Measurements from ENCODE around the gene FMNL2.
A peak's percentile ranks its signal among the peaks of the same experiment; 100 is the strongest.

FMNL2 gene

DNA sequence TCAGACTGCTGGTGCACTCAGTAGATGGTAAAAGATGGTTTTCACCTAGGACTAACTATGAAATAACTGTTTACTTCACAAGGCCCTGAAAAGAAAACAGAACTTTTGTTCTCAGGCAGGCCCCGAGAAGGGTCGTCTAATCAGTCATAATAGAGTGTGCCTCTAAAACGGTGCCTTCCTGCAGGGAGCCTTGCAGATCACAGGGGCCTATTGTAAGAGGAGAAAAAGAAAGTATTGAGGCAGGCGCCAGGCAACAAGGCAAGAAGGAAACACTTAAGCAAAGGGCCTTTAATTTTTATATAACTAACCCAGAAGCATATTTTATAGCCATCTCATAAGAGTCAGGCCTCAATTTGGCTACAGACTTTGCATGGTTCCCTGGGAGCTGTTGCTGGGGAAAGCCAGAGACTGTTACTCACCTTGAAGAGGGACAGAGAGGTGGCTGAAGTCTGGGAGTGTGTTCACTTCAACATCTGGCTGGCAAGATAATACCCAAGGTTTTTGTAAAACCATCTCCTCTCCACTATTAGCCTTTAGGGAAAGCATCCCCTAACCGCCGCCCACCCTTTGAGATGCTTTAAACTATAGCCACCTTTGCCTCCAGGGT is 265.2 kb downstream of the FMNL2 start:
- H3K4me3 Mint-ChIP-seq: no peak overlapping the region
- H3K4me1 Mint-ChIP-seq (ENCODE audit: low read depth): peaks cover 5% of the 10 kb centered on the region
- no peaks in the 10 kb centered on the region for H3K9me3 Mint-ChIP-seq
- no peaks in the 10 kb centered on the region for H3K27me3 Mint-ChIP-seq
- no peak overlapping the region for H3K27ac Mint-ChIP-seq
- H3K36me3 Mint-ChIP-seq (ENCODE audit: low read depth): no peaks in the 10 kb centered on the region

DNA sequence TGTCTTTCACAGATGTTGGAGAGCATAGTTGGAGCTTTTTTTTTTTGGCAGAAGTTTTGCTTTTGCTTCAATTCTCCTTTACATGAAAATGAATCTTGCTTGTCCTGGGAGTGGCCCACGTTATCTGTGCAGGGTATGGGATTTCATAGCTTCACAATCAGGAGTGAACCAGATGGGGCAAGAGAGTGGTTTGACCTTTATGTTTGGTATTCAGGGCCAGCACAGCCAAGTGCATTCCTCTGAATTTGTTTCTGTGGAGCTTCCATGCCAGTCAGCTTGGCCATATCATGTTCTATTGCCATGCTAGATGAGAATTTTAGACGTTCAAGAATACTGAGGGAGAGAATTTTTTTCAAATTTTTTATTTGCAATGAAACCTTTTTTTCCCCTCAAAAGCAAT is 265.7 kb downstream of the FMNL2 start:
- Mint-ChIP-seq H3K9me3 (no peaks in the 10 kb centered on the region), H3K27ac (no peak overlapping the region), H3K27me3 (no peaks in the 10 kb centered on the region), H3K36me3 (ENCODE audit: low read depth) (no peaks in the 10 kb centered on the region), H3K4me1 (ENCODE audit: low read depth) (peaks cover 5% of the 10 kb centered on the region), H3K4me3 (no peak overlapping the region)

DNA sequence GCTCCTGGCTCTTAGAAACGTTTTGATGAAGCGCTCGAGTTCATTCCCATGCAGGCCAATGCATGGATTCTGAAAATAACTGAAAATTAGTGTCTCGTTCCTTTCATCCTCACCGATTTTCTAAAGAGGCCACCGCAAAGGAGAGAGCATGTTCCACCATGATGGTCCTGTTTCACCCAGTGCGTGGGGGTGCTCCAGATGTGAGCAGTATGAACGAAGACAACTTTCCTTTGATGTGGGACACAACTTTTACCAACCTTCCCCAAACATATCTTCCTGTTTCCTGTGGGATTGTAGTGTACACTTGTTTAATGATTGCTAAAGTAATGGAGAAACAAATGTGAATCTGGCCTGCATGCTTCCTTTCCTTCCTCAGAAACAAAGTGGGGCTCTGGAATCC is 267.8 kb downstream of the FMNL2 start:
- H3K4me3 Mint-ChIP-seq: no peak overlapping the region
- H3K27ac Mint-ChIP-seq: no peak overlapping the region
- no peaks in the 10 kb centered on the region for H3K27me3 Mint-ChIP-seq
- H3K36me3 Mint-ChIP-seq (ENCODE audit: low read depth): no peaks in the 10 kb centered on the region
- peaks cover 5% of the 10 kb centered on the region for H3K4me1 Mint-ChIP-seq (ENCODE audit: low read depth)
- H3K9me3 Mint-ChIP-seq: no peaks in the 10 kb centered on the region

DNA sequence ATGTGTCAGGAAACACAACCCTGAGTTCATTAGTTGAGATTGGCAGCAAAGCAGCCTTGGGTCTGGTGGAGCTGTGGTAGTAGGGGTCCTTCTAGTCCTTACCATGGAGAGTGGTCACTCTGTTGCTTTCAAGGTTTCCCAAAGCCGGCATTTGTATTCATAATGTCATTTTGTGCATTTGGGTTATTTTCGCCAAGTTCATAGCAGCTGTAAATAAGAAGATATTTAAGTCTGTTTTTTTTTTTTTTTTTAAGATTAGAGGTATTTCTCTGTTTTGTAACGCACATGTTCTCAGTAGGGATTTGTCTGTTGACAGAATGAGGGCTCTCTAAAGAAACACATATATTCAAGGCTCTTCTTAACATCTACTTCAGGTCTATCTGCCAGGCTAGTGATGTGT is 268.2 kb downstream of the FMNL2 start:
- Mint-ChIP-seq H3K4me3 (no peak overlapping the region), H3K4me1 (ENCODE audit: low read depth) (peaks cover 5% of the 10 kb centered on the region), H3K27me3 (no peaks in the 10 kb centered on the region), H3K36me3 (ENCODE audit: low read depth) (no peaks in the 10 kb centered on the region), H3K9me3 (no peaks in the 10 kb centered on the region), H3K27ac (no peak overlapping the region)

DNA sequence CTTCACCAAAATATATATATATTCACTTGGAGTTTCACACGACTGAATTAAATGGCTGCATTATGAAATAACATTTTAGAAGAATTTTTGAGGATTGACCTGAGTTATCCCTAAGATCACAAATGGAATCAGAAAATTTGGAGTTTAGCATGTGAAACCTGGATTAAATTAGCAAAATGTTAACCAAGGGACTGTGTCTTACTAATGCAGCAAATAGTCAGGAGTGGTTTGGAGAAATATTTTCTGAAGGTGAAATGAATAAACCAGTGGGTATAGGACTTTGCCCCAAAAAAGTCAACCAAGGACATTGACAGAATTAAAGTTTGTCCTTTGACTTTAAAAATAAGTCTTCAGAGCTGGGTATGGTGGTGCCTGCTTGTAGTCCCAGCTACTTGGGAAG is 271.1 kb downstream of the FMNL2 start:
- no peak overlapping the region for H3K27ac Mint-ChIP-seq
- no peaks in the 10 kb centered on the region for H3K36me3 Mint-ChIP-seq (ENCODE audit: low read depth)
- H3K4me1 Mint-ChIP-seq (ENCODE audit: low read depth): peaks cover 5% of the 10 kb centered on the region
- no peaks in the 10 kb centered on the region for H3K27me3 Mint-ChIP-seq
- H3K9me3 Mint-ChIP-seq: no peaks in the 10 kb centered on the region
- H3K4me3 Mint-ChIP-seq: no peak overlapping the region

- H3K4me3 Mint-ChIP-seq: no peak overlapping the region
- no peak overlapping the region for H3K27ac Mint-ChIP-seq
- H3K36me3 Mint-ChIP-seq (ENCODE audit: low read depth): no peaks in the 10 kb centered on the region
- no peaks in the 10 kb centered on the region for H3K27me3 Mint-ChIP-seq
- peaks cover 11% of the 10 kb centered on the region for H3K4me1 Mint-ChIP-seq (ENCODE audit: low read depth)
- no peaks in the 10 kb centered on the region for H3K9me3 Mint-ChIP-seq
Measured at GRCh38 chr2:152606941-152607340, 272.0 kb downstream of the FMNL2 start.

DNA sequence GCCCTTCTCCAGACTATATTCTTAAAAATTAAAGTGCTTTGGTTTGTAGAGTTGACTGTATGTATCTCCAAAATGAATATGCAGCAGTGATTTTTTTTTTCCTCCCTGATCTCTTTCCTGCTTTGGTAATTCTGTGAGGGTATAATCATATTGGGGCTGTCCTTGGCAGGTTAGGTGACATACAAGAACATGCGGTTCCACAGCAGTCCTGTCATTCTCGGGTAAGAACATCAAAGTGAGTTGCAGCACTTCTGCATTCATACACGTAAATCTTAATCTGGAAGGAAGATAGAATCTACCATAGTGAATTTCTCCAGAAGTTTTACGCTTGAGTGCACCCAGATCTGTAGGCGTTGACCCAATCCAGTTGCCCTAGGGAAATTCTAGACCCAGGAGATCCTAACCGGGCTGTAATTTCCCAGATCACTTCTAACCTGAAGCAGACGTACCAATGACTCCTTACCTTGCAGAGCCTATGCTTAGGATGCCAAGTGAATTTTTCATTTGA is 272.9 kb downstream of the FMNL2 start:
- H3K4me1 Mint-ChIP-seq (ENCODE audit: low read depth): peaks cover 15% of the 10 kb centered on the region
- H3K27me3 Mint-ChIP-seq: no peaks in the 10 kb centered on the region
- no peak overlapping the region for H3K4me3 Mint-ChIP-seq
- no peaks in the 10 kb centered on the region for H3K9me3 Mint-ChIP-seq
- no peak overlapping the region for H3K27ac Mint-ChIP-seq
- H3K36me3 Mint-ChIP-seq (ENCODE audit: low read depth): no peaks in the 10 kb centered on the region

DNA sequence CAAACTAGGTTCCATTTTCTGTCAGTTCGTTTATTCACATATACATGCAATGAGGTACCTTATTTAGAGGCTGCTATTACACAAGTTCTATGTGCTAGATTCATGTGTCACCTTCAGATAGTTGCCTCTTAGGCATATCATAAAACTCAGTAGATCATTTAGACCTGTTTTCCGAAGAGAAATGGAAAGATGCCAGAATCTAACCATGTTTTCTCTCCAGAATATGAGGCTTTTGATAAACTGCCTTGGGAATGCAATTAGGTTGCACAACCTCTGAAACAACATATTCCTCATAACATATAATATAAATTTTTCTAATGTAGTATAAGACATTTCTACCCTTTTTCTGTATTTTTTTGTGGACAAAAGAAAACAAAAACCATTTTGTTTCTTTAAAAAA is 274.2 kb downstream of the FMNL2 start:
- no peaks in the 10 kb centered on the region for H3K36me3 Mint-ChIP-seq (ENCODE audit: low read depth)
- peaks cover 24% of the 10 kb centered on the region for H3K4me1 Mint-ChIP-seq (ENCODE audit: low read depth)
- no peaks in the 10 kb centered on the region for H3K9me3 Mint-ChIP-seq
- no peaks in the 10 kb centered on the region for H3K27me3 Mint-ChIP-seq
- H3K4me3 Mint-ChIP-seq: no peak overlapping the region
- H3K27ac Mint-ChIP-seq: no peak overlapping the region

DNA sequence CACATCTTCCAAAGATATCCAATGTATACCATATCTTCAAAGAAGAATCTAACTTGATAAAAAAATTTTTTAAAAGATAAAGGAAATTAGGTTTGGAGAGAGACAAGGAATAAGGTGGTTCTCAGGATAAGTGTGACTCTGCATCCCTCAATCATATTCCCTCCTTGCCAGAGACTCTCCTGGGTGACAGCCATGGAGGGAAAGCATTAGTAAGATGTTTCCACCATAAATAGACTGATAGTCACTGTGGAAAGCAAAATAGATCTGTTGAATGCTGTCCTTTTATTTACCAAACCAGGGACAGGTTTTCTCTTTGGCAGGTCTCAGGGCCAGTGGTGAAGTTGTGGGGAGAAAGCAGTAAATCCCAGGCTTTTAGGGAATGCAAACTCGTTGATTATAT is 274.7 kb downstream of the FMNL2 start:
- Mint-ChIP-seq H3K27me3 (no peaks in the 10 kb centered on the region), H3K4me1 (ENCODE audit: low read depth) (peaks cover 24% of the 10 kb centered on the region), H3K4me3 (no peak overlapping the region), H3K9me3 (no peaks in the 10 kb centered on the region), H3K27ac (no peak overlapping the region), H3K36me3 (ENCODE audit: low read depth) (no peaks in the 10 kb centered on the region)

DNA sequence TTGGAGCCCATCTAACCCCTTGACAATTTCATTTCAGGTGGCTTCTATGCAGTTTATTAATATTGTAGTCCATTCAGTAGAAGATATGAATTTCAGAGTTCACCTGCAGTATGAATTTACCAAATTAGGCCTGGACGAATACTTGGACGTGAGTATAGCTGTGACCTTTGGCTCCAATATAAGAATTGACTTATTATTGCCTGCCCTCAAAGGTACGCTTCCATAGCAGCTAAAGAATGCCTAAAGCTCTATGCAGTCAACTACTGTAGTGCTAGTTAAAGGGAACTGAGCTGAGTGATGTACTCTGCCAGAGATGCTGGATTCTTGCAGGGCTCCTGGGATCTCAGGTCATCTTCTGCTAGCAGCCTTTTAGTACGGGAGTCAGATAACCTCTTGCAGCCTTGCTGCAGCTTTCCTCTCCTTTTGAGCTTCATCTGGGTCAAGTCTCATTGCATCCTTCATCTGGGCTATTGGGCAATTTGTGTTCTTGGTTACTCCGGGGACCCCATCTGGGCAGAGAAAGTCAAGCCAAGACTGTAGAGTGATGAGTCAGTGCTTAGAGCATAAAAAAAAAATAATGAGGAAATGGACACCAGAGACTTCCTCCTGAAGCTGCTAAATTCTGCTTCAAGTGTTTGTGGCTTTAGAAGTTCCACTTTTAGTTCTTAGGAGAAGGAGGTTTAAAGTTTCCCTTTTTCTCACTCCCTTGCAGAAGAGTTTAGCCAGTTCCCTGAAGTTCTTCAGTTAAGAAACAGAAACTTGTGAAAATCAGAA is 276.7 kb downstream of the FMNL2 start:
- H3K27ac Mint-ChIP-seq: peak overlapping the region; percentile 26
- H3K27me3 Mint-ChIP-seq: no peaks in the 10 kb centered on the region
- H3K4me3 Mint-ChIP-seq: peak overlapping the region; percentile 20
- H3K4me1 Mint-ChIP-seq (ENCODE audit: low read depth): peaks cover 24% of the 10 kb centered on the region
- H3K36me3 Mint-ChIP-seq (ENCODE audit: low read depth): no peaks in the 10 kb centered on the region
- no peaks in the 10 kb centered on the region for H3K9me3 Mint-ChIP-seq

DNA sequence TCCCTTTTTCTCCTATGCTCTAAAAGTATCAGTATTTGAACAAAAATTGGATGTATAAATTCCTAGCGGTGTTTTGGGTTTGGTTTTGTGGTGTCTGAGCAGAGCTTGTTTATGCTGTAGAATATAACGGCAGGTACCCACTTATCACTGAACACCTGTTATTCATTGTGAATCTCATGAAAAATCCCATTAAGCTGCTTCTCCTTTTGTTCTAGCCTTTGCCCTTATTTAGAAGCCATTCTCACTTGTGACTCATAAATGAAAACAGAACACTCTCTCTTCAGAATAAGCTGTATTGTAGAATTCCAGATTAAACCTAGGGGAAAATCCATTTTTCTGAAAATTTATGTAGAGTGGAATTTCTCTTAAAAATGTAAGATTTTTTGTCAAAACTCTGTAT is 278.3 kb downstream of the FMNL2 start:
- Mint-ChIP-seq H3K9me3 (no peaks in the 10 kb centered on the region), H3K27me3 (no peaks in the 10 kb centered on the region), H3K27ac (peak overlapping the region; percentile 26), H3K4me1 (ENCODE audit: low read depth) (peaks cover 24% of the 10 kb centered on the region), H3K4me3 (no peak overlapping the region), H3K36me3 (ENCODE audit: low read depth) (no peaks in the 10 kb centered on the region)

DNA sequence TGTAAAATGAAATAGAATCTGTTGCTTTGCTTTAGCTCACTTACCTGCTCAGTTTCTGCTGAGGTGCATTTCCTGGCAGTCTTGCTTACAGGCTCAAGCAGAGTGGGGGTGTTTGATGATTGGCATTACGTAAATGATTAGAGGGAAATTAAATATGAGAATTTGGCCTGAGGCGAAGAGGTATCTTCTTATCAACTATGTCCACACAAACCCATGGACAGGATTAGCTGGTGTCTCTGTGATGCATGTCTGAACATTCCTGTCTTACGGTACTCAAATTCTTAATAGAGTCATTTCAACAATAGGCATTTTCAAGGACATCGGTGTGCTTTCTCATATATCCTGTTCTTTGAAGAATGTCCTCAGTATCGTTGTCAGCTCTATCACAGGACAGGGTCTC is 280.2 kb downstream of the FMNL2 start:
- no peaks in the 10 kb centered on the region for H3K9me3 Mint-ChIP-seq
- no peak overlapping the region for H3K27ac Mint-ChIP-seq
- no peaks in the 10 kb centered on the region for H3K36me3 Mint-ChIP-seq (ENCODE audit: low read depth)
- H3K4me3 Mint-ChIP-seq: no peak overlapping the region
- no peaks in the 10 kb centered on the region for H3K27me3 Mint-ChIP-seq
- peaks cover 24% of the 10 kb centered on the region for H3K4me1 Mint-ChIP-seq (ENCODE audit: low read depth)

DNA sequence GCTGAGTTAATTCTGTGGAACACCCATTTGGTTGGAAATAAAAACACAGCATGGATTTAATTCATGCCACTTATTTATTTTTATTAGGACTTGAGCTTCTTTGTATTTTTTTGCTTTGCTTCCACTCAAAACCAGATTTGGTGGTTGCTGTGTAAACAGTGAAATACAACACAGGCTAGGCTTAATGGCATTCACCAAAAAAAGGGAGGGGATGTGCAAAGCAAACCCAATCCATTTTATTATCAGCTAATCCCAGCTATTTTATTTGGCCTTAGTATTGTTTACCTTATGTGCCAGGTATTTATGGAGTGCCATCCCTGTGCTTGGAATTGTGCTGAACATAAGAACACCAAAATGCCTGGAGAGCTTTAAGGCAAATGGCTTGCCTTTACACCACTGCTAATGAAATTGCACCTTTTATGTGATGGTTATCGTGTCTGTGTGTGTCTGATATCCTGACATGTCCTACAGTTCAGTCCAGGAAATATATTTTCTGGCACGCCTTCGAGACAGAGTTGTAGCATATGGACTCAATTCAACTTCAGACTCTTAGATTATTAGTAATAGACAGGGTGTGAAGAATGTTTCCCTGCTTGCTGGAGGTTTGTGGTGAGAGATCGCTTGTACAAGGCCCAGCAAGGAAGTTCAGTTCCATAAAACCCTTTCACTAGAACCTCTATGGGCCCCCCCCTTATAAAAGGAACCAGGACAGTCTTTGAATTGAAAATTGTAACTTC is 282.6 kb downstream of the FMNL2 start:
- no peak overlapping the region for H3K4me3 Mint-ChIP-seq
- no peaks in the 10 kb centered on the region for H3K9me3 Mint-ChIP-seq

DNA sequence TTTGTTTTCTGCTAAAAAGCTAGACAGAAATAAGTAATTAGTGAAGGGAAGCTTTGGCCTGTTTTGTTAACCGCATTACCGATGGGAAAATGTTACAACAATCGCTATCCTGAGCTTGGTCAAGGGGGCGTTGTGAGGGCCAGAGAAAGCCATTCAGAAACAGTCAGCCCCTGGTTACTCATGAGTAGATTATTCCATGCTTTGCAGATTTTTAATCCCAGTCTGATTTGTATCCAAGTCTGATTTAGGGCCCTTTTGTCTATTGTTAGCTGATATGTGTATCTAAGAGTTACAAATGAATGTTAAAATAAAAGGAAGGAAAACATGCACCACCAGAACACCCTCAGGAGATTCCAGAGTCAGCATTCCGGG is 283.2 kb downstream of the FMNL2 start:
- Mint-ChIP-seq H3K4me3 (no peak overlapping the region), H3K36me3 (ENCODE audit: low read depth) (no peaks in the 10 kb centered on the region), H3K27ac (no peak overlapping the region), H3K4me1 (ENCODE audit: low read depth) (peaks cover 9% of the 10 kb centered on the region), H3K27me3 (no peaks in the 10 kb centered on the region), H3K9me3 (no peaks in the 10 kb centered on the region)

More for the DNA sequence above, 282.6 kb downstream of the FMNL2 start:
- Mint-ChIP-seq H3K36me3 (ENCODE audit: low read depth) (no peaks in the 10 kb centered on the region), H3K4me1 (ENCODE audit: low read depth) (peaks cover 15% of the 10 kb centered on the region), H3K27me3 (no peaks in the 10 kb centered on the region), H3K27ac (no peak overlapping the region)

DNA sequence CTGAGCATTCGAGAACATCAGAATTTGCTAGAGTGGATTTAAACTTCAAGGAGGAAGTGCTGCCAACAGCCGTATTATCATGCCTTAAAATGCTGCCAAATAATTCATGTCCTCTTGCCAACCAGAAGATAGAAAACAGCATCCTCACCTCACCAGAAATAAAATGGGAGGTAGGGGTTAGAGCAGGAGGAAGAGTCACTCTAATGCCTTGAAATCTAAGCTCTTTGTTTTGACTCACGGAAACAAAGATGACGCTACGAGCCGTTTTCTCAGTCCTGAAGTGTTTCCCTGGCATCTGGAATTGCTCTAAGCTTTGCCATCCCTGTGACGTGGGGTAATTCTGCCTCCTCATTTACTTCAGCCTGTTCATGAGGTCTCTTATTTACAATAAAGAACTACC is 285.2 kb downstream of the FMNL2 start:
- Mint-ChIP-seq H3K4me1 (ENCODE audit: low read depth) (no peaks in the 10 kb centered on the region), H3K9me3 (no peaks in the 10 kb centered on the region), H3K36me3 (ENCODE audit: low read depth) (no peaks in the 10 kb centered on the region)

More for the DNA sequence above, 285.2 kb downstream of the FMNL2 start:
- H3K27me3 Mint-ChIP-seq: peaks cover 4% of the 10 kb centered on the region
- H3K4me3 Mint-ChIP-seq: no peak overlapping the region
- H3K27ac Mint-ChIP-seq: no peak overlapping the region
